Spleen (tissue), 11 donors: Measurements from ENCODE around the gene CC2D1B. TPM values are rescaled to one million over a fixed set of nuclear protein-coding genes. Genes with fewer than 3 reads are reported as not detected.

ENCODE experiments used
- DNase-seq: peaks from one replicate; pipeline ENCODE4 v3.0.0-alpha.2; 2020
- H3K27ac ChIP-seq, 8 donors: fragments of 200-600 bp; sonication (generic) in 7 of 8; 1 replicate in 4 of 8; 2 replicates in 4 of 8; pipeline versions ENCODE4 v1.5.0 to v1.8.0; 2016 to 2021; ENCODE audit warnings: inconsistent platforms in 4 of 8, mild to moderate bottlenecking in 4 of 8, moderate library complexity in 1 of 8
- H3K27me3 ChIP-seq, 7 donors: fragments of 200-600 bp; sonication (generic) in 6 of 7; replicated peaks in 1 of 7; 1 replicate in 4 of 7; 2 replicates in 3 of 7; pipeline versions ENCODE4 v1.5.0 to v1.8.0; 2016 to 2021; ENCODE audit warnings: inconsistent platforms in 3 of 7, mild to moderate bottlenecking in 1 of 7
- H3K36me3 ChIP-seq, 6 donors: fragments of 200-600 bp; sonication (generic) in 5 of 6; 1 replicate in 4 of 6; 2 replicates in 2 of 6; pipeline versions ENCODE4 v1.5.0 to v1.8.0; 2016 to 2021; ENCODE audit warnings: inconsistent platforms in 2 of 6
- H3K4me1 ChIP-seq, 6 donors: fragments of 200-600 bp; sonication (generic) in 5 of 6; 1 replicate in 3 of 6; 2 replicates in 3 of 6; pipeline versions ENCODE4 v1.5.0 to v1.8.0; 2016 to 2021; ENCODE audit warnings: inconsistent platforms in 3 of 6
- H3K4me3 ChIP-seq, 8 donors: fragments of 200-600 bp; sonication (generic) in 7 of 8; 1 replicate in 4 of 8; 2 replicates in 4 of 8; pipeline versions ENCODE4 v1.5.0 to v1.8.0; 2016 to 2021; ENCODE audit warnings: inconsistent platforms in 4 of 8, mild to moderate bottlenecking in 4 of 8, moderate library complexity in 2 of 8
- H3K9me3 ChIP-seq, 8 donors: fragments of 200-600 bp; sonication (generic) in 7 of 8; 1 replicate in 4 of 8; 2 replicates in 4 of 8; pipeline versions ENCODE4 v1.5.0 to v1.8.0; 2016 to 2021; ENCODE audit warnings: inconsistent platforms in 4 of 8
- POLR2A ChIP-seq, 3 donors: fragments of 450-650 bp; IDR thresholded peaks; one replicate each; pipeline ENCODE4 v1.5.1; 2017; ENCODE audit warnings: antibody characterized with exemption in 3 of 3, mild to moderate bottlenecking in 1 of 3
- POLR2AphosphoS5 ChIP-seq, 3 donors: sonication (generic); formaldehyde crosslinking; IDR thresholded peaks; one replicate each; pipeline ENCODE4 v1.5.1; 2017; ENCODE audit warnings: antibody characterized with exemption in 3 of 3
- WGBS, 5 donors: extraction: QIAGEN DNeasy Blood & Tissue Kit in 3 of 5; methylation state at CpG; one replicate each; pipeline versions ENCODE4 v1.1.5 to v1.1.7; 2013 to 2018; 5-methylcytosine and 5-hydroxymethylcytosine counted together
- intact Hi-C: fragments of 100-400 bp; cut with DNase I; formaldehyde crosslinking; loops from one replicate; pipeline ENCODE4 v1.15.0; 2023; ENCODE audit warnings: low total_unique reads
- polyA plus RNA-seq, 3 donors: library from polyadenylated mRNA; stranded (reverse); fragments of 200-250 nt; gene quantifications; one replicate each; pipeline ENCODE4 v1.2.1, GENCODE V29; 2013
- total RNA-seq, 7 donors: library from RNA; depleted of rRNA in 3 of 7; stranded (reverse); fragments of >200 nt in 3 of 7; fragmentation: NEBNext Ultra II Directional in 4 of 7; extraction: Animal tissue kit (Norgen Biotek cat#: 25700) in 4 of 7; gene quantifications; one replicate each; pipeline versions ENCODE4 v1.1.0 to v1.2.1, GENCODE V29; 2016 to 2021
- TF ChIP-seq, protein P1 (sequence below), 11 experiments: fragments of 200-600 bp in 7 of 11; fragments of 450-650 bp in 4 of 11; sonication (generic) in 4 of 11; IDR thresholded peaks in 8 of 11; conservative IDR thresholded peaks in 3 of 11; 1 replicate in 7 of 11; 2 replicates in 4 of 11; pipeline versions ENCODE4 v1.4.0 to v1.8.0; 2016 to 2021; ENCODE audit warnings: antibody characterized with exemption in 11 of 11, inconsistent platforms in 4 of 11, mild to moderate bottlenecking in 1 of 11
- donor health status: healthy with polysubstance abuse.
- donor health status: DM: no; HTN: no; CAD: no; lungs with moderate emphysema.
- donor health status: DM: no; HTN: no; CAD: no.
- donor health status: Bipolar disorder and iron deficiency.
- donor health status: healthy.
- donor health status: DM: no; HTN: no; CAD: no.
- donor health status: DM: yes; HTN: yes; CAD: no.

Gene CC2D1B
- total and polyA plus RNA-seq, 10 donors, result 14.8 to 44.0 (median 33.1) TPM

DNA sequence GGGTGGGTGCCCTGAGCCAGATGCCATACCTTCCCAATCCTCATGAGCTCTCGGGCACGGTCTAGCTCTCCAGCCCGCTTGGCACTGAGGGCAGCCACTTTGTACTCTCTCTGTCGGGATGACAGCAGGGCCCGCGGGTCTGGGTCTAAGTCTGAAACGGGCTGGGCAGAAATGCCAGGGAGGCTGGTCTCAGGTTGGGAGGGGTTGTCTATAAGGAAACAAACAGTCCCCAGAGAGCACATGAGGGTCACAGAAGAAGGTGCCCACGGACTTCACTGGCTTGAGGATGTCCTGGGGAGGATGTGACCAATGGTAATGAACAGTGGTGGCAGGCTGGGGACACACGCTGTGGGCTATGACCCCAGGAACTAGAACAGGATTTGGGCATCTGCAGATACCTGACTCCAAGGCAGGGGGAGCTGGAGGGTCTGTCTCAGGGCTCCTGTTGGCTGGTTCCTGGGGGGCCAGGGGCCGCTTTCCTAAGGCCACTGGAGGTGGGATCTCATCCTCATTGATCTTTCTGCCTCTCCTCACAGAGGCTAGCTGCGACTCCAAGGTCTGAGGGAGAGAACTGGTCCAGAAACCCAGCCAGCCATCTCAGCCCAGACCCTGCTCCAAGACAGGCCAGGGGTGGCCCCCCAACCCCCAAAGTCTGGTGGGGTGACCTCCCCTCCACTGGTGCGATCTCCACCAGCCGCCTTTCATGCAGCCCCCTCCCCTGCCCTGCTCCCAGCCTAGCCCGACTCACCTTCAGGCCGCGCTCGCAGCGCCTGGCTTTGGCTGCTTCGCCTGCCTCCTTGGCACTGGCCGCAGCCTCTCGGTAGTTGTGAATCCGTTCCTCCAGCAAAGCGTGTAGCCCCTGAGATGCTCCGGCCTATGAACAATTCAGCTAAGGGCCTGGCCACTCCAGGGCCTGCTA is 6.1 kb downstream of the CC2D1B start:
- Histone ChIP-seq H3K36me3 (peaks cover 10 to 95% (median 79%) of the 10 kb centered on the region in 6 donors), H3K4me3 (no peak overlapping the region), H3K9me3 (no peaks in the 10 kb centered on the region), H3K27ac (no peak overlapping the region), H3K4me1 (peaks cover 3 to 23% (median 11%) of the 10 kb centered on the region in 6 donors), H3K27me3 (no peaks in the 10 kb centered on the region)
- 88 to 97% (median 96%) methylated on average over 19 to 24 of the region's 24 CpGs for WGBS, 5 donors
- TF ChIP-seq POLR2A (IDR thresholded peaks at IDR 0.05) (no peak), POLR2AphosphoS5 (IDR thresholded peaks at IDR 0.05) (peak in 1 of 3 donors; percentile 20)
- TF ChIP-seq, protein P1, sequence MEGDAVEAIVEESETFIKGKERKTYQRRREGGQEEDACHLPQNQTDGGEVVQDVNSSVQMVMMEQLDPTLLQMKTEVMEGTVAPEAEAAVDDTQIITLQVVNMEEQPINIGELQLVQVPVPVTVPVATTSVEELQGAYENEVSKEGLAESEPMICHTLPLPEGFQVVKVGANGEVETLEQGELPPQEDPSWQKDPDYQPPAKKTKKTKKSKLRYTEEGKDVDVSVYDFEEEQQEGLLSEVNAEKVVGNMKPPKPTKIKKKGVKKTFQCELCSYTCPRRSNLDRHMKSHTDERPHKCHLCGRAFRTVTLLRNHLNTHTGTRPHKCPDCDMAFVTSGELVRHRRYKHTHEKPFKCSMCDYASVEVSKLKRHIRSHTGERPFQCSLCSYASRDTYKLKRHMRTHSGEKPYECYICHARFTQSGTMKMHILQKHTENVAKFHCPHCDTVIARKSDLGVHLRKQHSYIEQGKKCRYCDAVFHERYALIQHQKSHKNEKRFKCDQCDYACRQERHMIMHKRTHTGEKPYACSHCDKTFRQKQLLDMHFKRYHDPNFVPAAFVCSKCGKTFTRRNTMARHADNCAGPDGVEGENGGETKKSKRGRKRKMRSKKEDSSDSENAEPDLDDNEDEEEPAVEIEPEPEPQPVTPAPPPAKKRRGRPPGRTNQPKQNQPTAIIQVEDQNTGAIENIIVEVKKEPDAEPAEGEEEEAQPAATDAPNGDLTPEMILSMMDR (IDR thresholded peaks at IDR 0.05 in 8 of 11, conservative IDR thresholded peaks at IDR 0.05 in 3 of 11), result no peak
- intact Hi-C loops, result no loop called here
- no peak for DNase-seq

- 92 to 98% (median 96%) methylated on average over 17 to 18 of the region's 18 CpGs for WGBS, 5 donors
- no peak overlapping the region for H3K27ac ChIP-seq
- H3K9me3 ChIP-seq, result no peaks in the 10 kb centered on the region
- no peaks in the 10 kb centered on the region for H3K27me3 ChIP-seq
- H3K4me3 ChIP-seq, result no peak overlapping the region
- peaks cover 10 to 100% (median 88%) of the 10 kb centered on the region in 6 donors for H3K36me3 ChIP-seq
- TF ChIP-seq, protein P1 (IDR thresholded peaks at IDR 0.05 in 8 of 11, conservative IDR thresholded peaks at IDR 0.05 in 3 of 11), result no peak
- no peak for TF ChIP-seq POLR2A (IDR thresholded peaks at IDR 0.05)
- peak in 1 of 3 donors; percentile 45 for TF ChIP-seq POLR2AphosphoS5 (IDR thresholded peaks at IDR 0.05)
- peaks cover 0 to 14% (median 2%) of the 10 kb centered on the region in 6 donors for H3K4me1 ChIP-seq
- intact Hi-C loops, result no loop called here
- no peak for DNase-seq
These were observed 7.0 kb downstream of the CC2D1B start for GRCh38 chr1:52358851-52359497.

- Histone ChIP-seq H3K9me3 (no peaks in the 10 kb centered on the region), H3K4me3 (no peak overlapping the region), H3K4me1 (peaks cover 0 to 2% (median 0%) of the 10 kb centered on the region in 6 donors), H3K27ac (no peak overlapping the region), H3K27me3 (no peaks in the 10 kb centered on the region), H3K36me3 (peaks cover 10 to 100% (median 100%) of the 10 kb centered on the region in 6 donors)
- intact Hi-C loops, result no loop called here
- WGBS, 5 donors, result 95 to 99% (median 98%) methylated on average over 7 to 9 of the region's 9 CpGs
- no peak for DNase-seq
- TF ChIP-seq POLR2A (IDR thresholded peaks at IDR 0.05) (no peak), POLR2AphosphoS5 (IDR thresholded peaks at IDR 0.05) (peak in 2 of 3 donors; percentile 24 to 51)
These were observed 8.6 kb downstream of the CC2D1B start for GRCh38 chr1:52357397-52357796.

GRCh38 chr1:52356818-52357355 is 9.1 kb downstream of the CC2D1B start:
- H3K27ac ChIP-seq, result no peak overlapping the region
- WGBS, 5 donors, result 89 to 98% (median 94%) methylated on average over 4 to 8 of the region's 8 CpGs
- peaks cover 10 to 100% (median 98%) of the 10 kb centered on the region in 6 donors for H3K36me3 ChIP-seq
- no peaks in the 10 kb centered on the region for H3K27me3 ChIP-seq
- H3K9me3 ChIP-seq, result no peaks in the 10 kb centered on the region
- TF ChIP-seq, protein P1 (IDR thresholded peaks at IDR 0.05 in 8 of 11, conservative IDR thresholded peaks at IDR 0.05 in 3 of 11), result no peak
- TF ChIP-seq POLR2AphosphoS5 (IDR thresholded peaks at IDR 0.05) (no peak), POLR2A (IDR thresholded peaks at IDR 0.05) (no peak)
- no peak for DNase-seq
- no peaks in the 10 kb centered on the region for H3K4me1 ChIP-seq
- intact Hi-C loops, result no loop called here
- H3K4me3 ChIP-seq, result no peak overlapping the region
